WTC11 (cell line): ENCODE data around the gene WDR46. TPM values are rescaled to one million over a fixed set of nuclear protein-coding genes. Genes with fewer than 3 reads are reported as not detected.
A peak's percentile ranks its signal among the peaks of the same experiment; 100 is the strongest.
"Not testable (repeated sequence)": the region's sequence is repeated elsewhere in the genome, so short reads cannot be mapped to it uniquely, and the experiment has no call there.

Source experiments
- ATAC-seq: fragments of 200-7000 bp; cut with Tn5 transposase; 2 replicates; pipeline ENCODE4 v1.10.0; 2021; ENCODE audit warnings: mild to moderate bottlenecking, moderate library complexity
- CTCF ChIA-PET: fragments of 300-600 bp; sonication (Branson Sonifier 250); formaldehyde crosslinking; loops from one replicate; lab custom pipeline; 2021; ENCODE audit warnings: antibody characterized with exemption; lab: Charles Lee
- POLR2A ChIA-PET: fragments of 350-600 bp; sonication (Branson Sonifier 250); formaldehyde crosslinking; loops from one replicate; lab custom pipeline; 2021; ENCODE audit warnings: antibody characterized with exemption; lab: Charles Lee
- DNase-seq: peaks from one replicate; pipeline ENCODE4 v3.0.0; 2021; ENCODE audit warnings: low spot score
- H3K27ac Mint-ChIP-seq: 2 replicates; pipeline ENCODE4 v1.8.0; 2021; ENCODE audit warnings: mixed read lengths
- H3K27me3 Mint-ChIP-seq: 2 replicates; pipeline ENCODE4 v1.8.0; 2021; ENCODE audit warnings: low read depth, mild to moderate bottlenecking, moderate library complexity, mixed read lengths
- H3K36me3 Mint-ChIP-seq: 2 replicates; pipeline ENCODE4 v1.8.0; 2021; ENCODE audit warnings: mixed read lengths
- H3K4me1 Mint-ChIP-seq: 2 replicates; pipeline ENCODE4 v1.8.0; 2022; ENCODE audit warnings: mixed read lengths
- H3K4me3 Mint-ChIP-seq: 2 replicates; pipeline ENCODE4 v1.8.0; 2021; ENCODE audit warnings: mild to moderate bottlenecking, moderate library complexity, mixed read lengths
- H3K9me3 Mint-ChIP-seq: 2 replicates; pipeline ENCODE4 v1.8.0; 2021; ENCODE audit warnings: mixed read lengths
- CREM ChIP-seq: sonication (generic); formaldehyde crosslinking; IDR thresholded peaks from 2 replicates; pipeline ENCODE4 v1.8.1; 2022; ENCODE audit warnings: mild to moderate bottlenecking, missing genetic modification reagents, moderate library complexity
- EMX1 ChIP-seq: fragments of 250-450 bp; sonication (Bioruptor Pico); IDR thresholded peaks from 2 replicates; pipeline ENCODE4 v1.8.0; 2021; ENCODE audit warnings: mild to moderate bottlenecking
- JUN ChIP-seq: sonication (generic); formaldehyde crosslinking; IDR thresholded peaks from 2 replicates; pipeline ENCODE4 v1.8.0; 2023; ENCODE audit warnings: mild to moderate bottlenecking, missing genetic modification reagents
- MAX ChIP-seq: sonication (generic); formaldehyde crosslinking; IDR thresholded peaks from 2 replicates; pipeline ENCODE4 v1.8.0; 2022; ENCODE audit warnings: mild to moderate bottlenecking, missing genetic modification reagents
- NFATC4 ChIP-seq: fragments of 250-450 bp; sonication (Bioruptor Pico); IDR thresholded peaks from 2 replicates; pipeline ENCODE4 v1.9.0; 2021; ENCODE audit warnings: mild to moderate bottlenecking
- SMAD4 ChIP-seq: sonication (generic); formaldehyde crosslinking; IDR thresholded peaks from 2 replicates; pipeline ENCODE4 v1.8.0; 2022; ENCODE audit warnings: mild to moderate bottlenecking, missing genetic modification reagents
- TCF7 ChIP-seq: sonication (generic); formaldehyde crosslinking; IDR thresholded peaks from 2 replicates; pipeline ENCODE4 v1.8.0; 2022; ENCODE audit warnings: mild to moderate bottlenecking, low read depth, missing genetic modification reagents, moderate library complexity
- TEAD1 ChIP-seq: sonication (generic); formaldehyde crosslinking; IDR thresholded peaks from 2 replicates; pipeline ENCODE4 v1.8.0; 2022; ENCODE audit warnings: mild to moderate bottlenecking, missing genetic modification reagents
- ZMAT4 ChIP-seq: fragments of 250-450 bp; sonication (Bioruptor Pico); IDR thresholded peaks from 2 replicates; pipeline ENCODE4 v1.9.0; 2021; ENCODE audit warnings: mild to moderate bottlenecking
- ZNF121 ChIP-seq: sonication (generic); formaldehyde crosslinking; IDR thresholded peaks from 2 replicates; pipeline ENCODE4 v1.8.0; 2023; ENCODE audit warnings: missing genetic modification reagents
- ZNF416 ChIP-seq: fragments of 250-450 bp; sonication (Bioruptor Pico); IDR thresholded peaks from 2 replicates; pipeline ENCODE4 v1.9.0; 2021; ENCODE audit warnings: mild to moderate bottlenecking, inconsistent platforms
- total RNA-seq: library from RNA; stranded (reverse); gene quantifications from 3 replicates; pipeline ENCODE4 v1.2.3, GENCODE V29; 2021
- TF ChIP-seq, protein P1 (sequence below): sonication (generic); formaldehyde crosslinking; IDR thresholded peaks from 2 replicates; pipeline ENCODE4 v1.8.0; 2023; ENCODE audit warnings: missing genetic modification reagents

WDR46 gene
- total RNA-seq, 1 experiment from 2014 or later, result 94.5 TPM

- ChIA-PET CTCF (interaction anchor here (1.5 to 3.1 kb wide), 8 partner anchors 13 to 291 kb away, joined by 5 to 40 read pairs (median 13); partner anchors contain the start of genes HSD17B8, PFDN6, RGL2 and WDR46), POLR2A (interaction anchor here (1.7 to 3.2 kb wide), 2 partner anchors 13 to 27 kb away, joined by 11 to 27 read pairs; partner anchors contain the start of genes PFDN6 and WDR46)
- 0 out of 2 replicates have a peak, but pooled peaks have one; percentile 15 for TF ChIP-seq ZNF416 (CRISPR knock-in tag)
- Mint-ChIP-seq H3K4me3 (peak overlapping the region; percentile 96), H3K36me3 (peaks cover 53% of the 10 kb centered on the region), H3K4me1 (peaks cover 56% of the 10 kb centered on the region), H3K27ac (peak overlapping the region; percentile 100)
- not testable (repeated sequence) for H3K9me3 Mint-ChIP-seq, DNase-seq, ATAC-seq, H3K27me3 Mint-ChIP-seq
Measured at GRCh38 chr6:33275795-33276580, 13.1 kb downstream of the WDR46 start.

- H3K27me3 Mint-ChIP-seq, result no peaks in the 10 kb centered on the region
- CTCF ChIA-PET, result no interaction called here
- ATAC-seq (no peak), DNase-seq (no peak)
- H3K27ac Mint-ChIP-seq, result peak overlapping the region; percentile 100
- H3K9me3 Mint-ChIP-seq, result no peaks in the 10 kb centered on the region
- TF ChIP-seq EMX1 (0 out of 2 replicates have a peak, but pooled peaks have one; percentile 71), ZNF416 (CRISPR knock-in tag) (0 out of 2 replicates have a peak, but pooled peaks have one; percentile 15), TEAD1 (CRISPR knock-in tag) (peak; percentile 29; the same call in 1 of the 2 replicates), ZMAT4 (CRISPR knock-in tag) (no peak), NFATC4 (0 out of 2 replicates have a peak, but pooled peaks have one; percentile 5), ZNF121 (CRISPR knock-in tag) (peak; percentile 92), CREM (CRISPR knock-in tag) (no peak)
- peaks cover 49% of the 10 kb centered on the region for H3K36me3 Mint-ChIP-seq
- peaks cover 53% of the 10 kb centered on the region for H3K4me1 Mint-ChIP-seq
- H3K4me3 Mint-ChIP-seq, result peak overlapping the region; percentile 96
- POLR2A ChIA-PET, result no interaction called here
Measured at GRCh38 chr6:33273924-33274902, 14.8 kb downstream of the WDR46 start.

GRCh38 chr6:33273129-33273923, 15.7 kb downstream of the WDR46 start:
- DNase-seq, result no peak
- H3K27ac Mint-ChIP-seq, result peak overlapping the region; percentile 100
- no peaks in the 10 kb centered on the region for H3K9me3 Mint-ChIP-seq
- no peak for ATAC-seq
- H3K27me3 Mint-ChIP-seq, result no peaks in the 10 kb centered on the region
- H3K4me1 Mint-ChIP-seq, result peaks cover 53% of the 10 kb centered on the region
- H3K36me3 Mint-ChIP-seq, result peaks cover 54% of the 10 kb centered on the region
- TF ChIP-seq TCF7 (CRISPR knock-in tag) (no peak), NFATC4 (0 out of 2 replicates have a peak, but pooled peaks have one; percentile 30)
- ChIA-PET CTCF (no interaction called here), POLR2A (no interaction called here)
- peak overlapping the region; percentile 96 for H3K4me3 Mint-ChIP-seq

DNA sequence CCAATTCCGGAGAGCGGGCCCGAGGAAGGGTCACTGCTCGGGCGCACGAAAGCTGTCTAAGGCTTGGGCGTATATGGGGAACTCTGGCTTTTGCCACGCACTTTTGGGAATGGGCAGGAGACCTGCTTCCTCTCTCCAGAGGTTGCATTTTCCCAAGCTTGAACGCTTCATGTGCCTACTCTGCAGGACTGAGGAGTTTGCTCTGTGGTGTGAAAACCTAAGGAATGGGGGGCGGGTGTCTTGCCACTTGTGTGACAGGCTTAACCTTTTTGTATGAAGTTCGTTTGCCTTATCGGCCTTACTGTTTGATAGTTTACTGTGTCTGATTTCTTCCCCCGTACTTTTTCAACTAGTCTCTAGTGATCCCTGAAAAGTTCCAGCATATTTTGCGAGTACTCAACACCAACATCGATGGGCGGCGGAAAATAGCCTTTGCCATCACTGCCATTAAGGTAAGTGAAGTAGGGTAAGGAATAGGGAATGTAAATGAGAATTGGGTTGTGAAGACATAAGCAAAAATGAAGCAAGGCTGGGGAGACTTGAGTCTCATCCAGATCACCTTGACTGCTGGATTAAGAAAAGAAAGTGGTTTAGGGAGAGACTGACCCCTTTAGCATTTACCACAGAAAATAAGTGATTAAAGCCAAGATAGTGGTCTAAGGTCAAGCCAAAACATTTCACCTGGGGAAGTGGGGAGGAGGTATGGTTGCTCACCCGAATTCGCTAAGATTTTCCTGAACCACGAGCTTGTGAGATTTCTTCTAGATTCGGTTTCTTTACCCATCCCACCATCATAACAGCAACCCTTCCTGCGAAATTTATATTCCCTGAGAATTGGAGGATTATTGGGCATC, 16.5 kb downstream of the WDR46 start:
- DNase-seq (no peak), ATAC-seq (no peak)
- POLR2A ChIA-PET, result interaction anchor here (1.1 to 2.1 kb wide), 8 partner anchors 9 to 300 kb away, joined by 3 to 8 read pairs (median 5); partner anchors contain the start of genes PFDN6, RING1 and WDR46
- H3K9me3 Mint-ChIP-seq, result no peaks in the 10 kb centered on the region
- CTCF ChIA-PET, result interaction anchor here (1.0 to 2.4 kb wide), 4 partner anchors 24 to 46 kb away, joined by 3 to 10 read pairs (median 5); partner anchors contain the start of gene ZBTB22
- peak; percentile 62; the same call in 1 of the 2 replicates for TF ChIP-seq SMAD4 (CRISPR knock-in tag)
- 0 out of 2 replicates have a peak, but pooled peaks have one; percentile 8 for TF ChIP-seq JUN (CRISPR knock-in tag)
- TF ChIP-seq MAX, result peak; percentile 47; the same call in 1 of the 2 replicates
- 0 out of 2 replicates have a peak, but pooled peaks have one; percentile 5 for TF ChIP-seq TEAD1 (CRISPR knock-in tag)
- TF ChIP-seq, protein P1, sequence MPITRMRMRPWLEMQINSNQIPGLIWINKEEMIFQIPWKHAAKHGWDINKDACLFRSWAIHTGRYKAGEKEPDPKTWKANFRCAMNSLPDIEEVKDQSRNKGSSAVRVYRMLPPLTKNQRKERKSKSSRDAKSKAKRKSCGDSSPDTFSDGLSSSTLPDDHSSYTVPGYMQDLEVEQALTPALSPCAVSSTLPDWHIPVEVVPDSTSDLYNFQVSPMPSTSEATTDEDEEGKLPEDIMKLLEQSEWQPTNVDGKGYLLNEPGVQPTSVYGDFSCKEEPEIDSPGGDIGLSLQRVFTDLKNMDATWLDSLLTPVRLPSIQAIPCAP, result no peak
- H3K36me3 Mint-ChIP-seq, result peaks cover 61% of the 10 kb centered on the region
- no peaks in the 10 kb centered on the region for H3K27me3 Mint-ChIP-seq
- peak overlapping the region; percentile 96 for H3K4me3 Mint-ChIP-seq
- H3K27ac Mint-ChIP-seq, result peak overlapping the region; percentile 100
- H3K4me1 Mint-ChIP-seq, result peaks cover 50% of the 10 kb centered on the region
